HG02763 (cell line): ENCODE measurements around the gene PGP.
"Not testable (repeated sequence)": the region's sequence is repeated elsewhere in the genome, so short reads cannot be mapped to it uniquely, and the experiment has no call there.

Experiments
- ATAC-seq: cut with Tn5 transposase; IDR thresholded peaks from one replicate; pipeline ENCODE4 v1.9.1; 2021; ENCODE audit warnings: mild to moderate bottlenecking, moderate library complexity; ENCODE audit not compliant: unreplicated experiment

PGP gene

GRCh38 chr16:2223221-2223941 lies 8.7 kb upstream of the PGP start, which contains the start of gene E4F1:
Gene E4F1 (plus strand): TSS chr16:2223591. CDS start chr16:2223614, 23 bp downstream.
- ATAC-seq = peak; percentile 91

GRCh38 chr16:2216330-2216729 lies 1.7 kb upstream of the PGP start:
- ATAC-seq = no peak

GRCh38 chr16:2213817-2214718 lies 572 bp downstream of the PGP start:
- peak; percentile 2 for ATAC-seq

GRCh38 chr16:2212362-2213324 lies 2.0 kb downstream of the PGP start:
- ATAC-seq = no peak

GRCh38 chr16:2211923-2212347 lies 2.7 kb downstream of the PGP start:
- ATAC-seq = no peak

- ATAC-seq = no peak
These were observed 4.0 kb downstream of the PGP start, which contains the start of gene BRICD5 for GRCh38 chr16:2210386-2211365. Gene BRICD5 (minus strand): TSS chr16:2210863. CDS start chr16:2210833, 30 bp downstream.

GRCh38 chr16:2210009-2210332 lies 4.7 kb downstream of the PGP start:
- ATAC-seq = no peak

- no peak for ATAC-seq
These were observed 5.2 kb downstream of the PGP start for GRCh38 chr16:2209258-2210008.

GRCh38 chr16:2208772-2209171 lies 5.9 kb downstream of the PGP start:
- ATAC-seq = no peak

- no peak for ATAC-seq
These were observed 6.3 kb downstream of the PGP start for GRCh38 chr16:2208308-2208707.

GRCh38 chr16:2207872-2208271 lies 6.8 kb downstream of the PGP start:
- no peak for ATAC-seq

GRCh38 chr16:2206780-2207433 lies 7.7 kb downstream of the PGP start:
- no peak for ATAC-seq

- no peak for ATAC-seq
These were observed 8.2 kb downstream of the PGP start for GRCh38 chr16:2206420-2206779.

- no peak for ATAC-seq
These were observed 8.7 kb downstream of the PGP start for GRCh38 chr16:2205967-2206313.

GRCh38 chr16:2205104-2205966 lies 9.3 kb downstream of the PGP start, which contains the start of gene MLST8:
Gene MLST8 (plus strand): TSS chr16:2205454. CDS start chr16:2206086, 632 bp downstream.
- ATAC-seq = peak; percentile 82

GRCh38 chr16:2204416-2205103 lies 10.1 kb downstream of the PGP start:
- ATAC-seq = peak; percentile 2

- not testable (repeated sequence) for ATAC-seq
These were observed 11.4 kb downstream of the PGP start for GRCh38 chr16:2203119-2203688.
